ENCODE results near the gene RFX5. TPM values are rescaled to one million over a fixed set of nuclear protein-coding genes. Genes with fewer than 3 reads are reported as not detected.

The RFX5 gene
- total RNA-seq, 1 experiment from 2014 or later, result 72.7 TPM

GRCh38 chr1:151313501-151313900 lies 33.6 kb downstream of the RFX5 start:
- Histone ChIP-seq H3K18ac (ENCODE audit: insufficient read length, low read depth, low read length) (no peak overlapping the region), H3K4me2 (ENCODE audit: insufficient read depth, insufficient read length, low read length) (no peak overlapping the region), H3K27ac (ENCODE audit: insufficient read length, low read depth, low read length) (no peak overlapping the region), H2BK5ac (ENCODE audit: insufficient read length, low read length) (no peak overlapping the region), H3K4ac (ENCODE audit: low read depth, low read length) (no peak overlapping the region), H4K20me1 (ENCODE audit: control insufficient read depth, insufficient read depth, insufficient read length) (peaks cover 2% of the 10 kb centered on the region), H3K56ac (ENCODE audit: insufficient read length, low read depth, low read length) (no peak overlapping the region), H2AFZ (ENCODE audit: low read length) (no peak overlapping the region), H2BK12ac (ENCODE audit: insufficient read length, low read depth, low read length) (no peak overlapping the region), H3K23ac (ENCODE audit: insufficient read length, low read depth, low read length) (no peak overlapping the region), H3K79me1 (ENCODE audit: insufficient read depth, low read depth, low read length, poor library complexity, severe bottlenecking) (no peaks in the 10 kb centered on the region), H2BK120ac (ENCODE audit: low read depth, low read length, poor library complexity, severe bottlenecking) (no peak overlapping the region), H2BK20ac (ENCODE audit: low read depth, low read length, poor library complexity, severe bottlenecking) (no peak overlapping the region), H3K27me3 (ENCODE audit: insufficient read depth, low read length) (no peaks in the 10 kb centered on the region), H2AK5ac (ENCODE audit: insufficient read length, low read length) (no peak overlapping the region), H4K5ac (ENCODE audit: insufficient read length, low read depth, low read length) (no peak overlapping the region), H3K23me2 (ENCODE audit: insufficient read length, low read depth, low read length, poor library complexity, severe bottlenecking) (no peaks in the 10 kb centered on the region), H3K9me3 (ENCODE audit: control insufficient read depth, low read depth, low read length) (no peaks in the 10 kb centered on the region), H3K4me1 (ENCODE audit: insufficient read depth, low read length) (0 out of 2 replicates have a peak, but pooled peaks cover 5% of the 10 kb centered on the region), H3K79me2 (ENCODE audit: insufficient read depth, low read length) (no peaks in the 10 kb centered on the region), H3K9ac (ENCODE audit: extremely low read depth, insufficient read length, low read length) (no peak overlapping the region), H4K91ac (ENCODE audit: insufficient read length, low read depth, low read length) (no peak overlapping the region), H3T11ph (ENCODE audit: low read length) (no peak overlapping the region), H3K14ac (ENCODE audit: insufficient read depth, low read length) (no peak overlapping the region), H2BK15ac (ENCODE audit: low read depth, low read length) (no peak overlapping the region), H4K8ac (replicated peaks; ENCODE audit: insufficient read length, low read depth, low read length) (no peak overlapping the region)
- H3K9me3 Mint-ChIP-seq, result no peaks in the 10 kb centered on the region
- H3K36me3 Mint-ChIP-seq (ENCODE audit: insufficient read depth in 1 of 3, low read depth in 3 of 3), result peaks cover 5 to 56% (median 30%) of the 10 kb centered on the region in 3 experiments
- H3K27ac Mint-ChIP-seq, result no peak overlapping the region
- peaks cover 10 to 11% of the 10 kb centered on the region in 2 experiments for H3K4me1 Mint-ChIP-seq
- DNase-seq, result no peak
- no CpG with 5 or more reads among the region's 2 CpGs for WGBS (ENCODE audit: extremely low coverage, insufficient read length, low lambda C conversion rate)
- no peak overlapping the region for H3K4me3 Mint-ChIP-seq
- TF ChIP-seq, protein P1, sequence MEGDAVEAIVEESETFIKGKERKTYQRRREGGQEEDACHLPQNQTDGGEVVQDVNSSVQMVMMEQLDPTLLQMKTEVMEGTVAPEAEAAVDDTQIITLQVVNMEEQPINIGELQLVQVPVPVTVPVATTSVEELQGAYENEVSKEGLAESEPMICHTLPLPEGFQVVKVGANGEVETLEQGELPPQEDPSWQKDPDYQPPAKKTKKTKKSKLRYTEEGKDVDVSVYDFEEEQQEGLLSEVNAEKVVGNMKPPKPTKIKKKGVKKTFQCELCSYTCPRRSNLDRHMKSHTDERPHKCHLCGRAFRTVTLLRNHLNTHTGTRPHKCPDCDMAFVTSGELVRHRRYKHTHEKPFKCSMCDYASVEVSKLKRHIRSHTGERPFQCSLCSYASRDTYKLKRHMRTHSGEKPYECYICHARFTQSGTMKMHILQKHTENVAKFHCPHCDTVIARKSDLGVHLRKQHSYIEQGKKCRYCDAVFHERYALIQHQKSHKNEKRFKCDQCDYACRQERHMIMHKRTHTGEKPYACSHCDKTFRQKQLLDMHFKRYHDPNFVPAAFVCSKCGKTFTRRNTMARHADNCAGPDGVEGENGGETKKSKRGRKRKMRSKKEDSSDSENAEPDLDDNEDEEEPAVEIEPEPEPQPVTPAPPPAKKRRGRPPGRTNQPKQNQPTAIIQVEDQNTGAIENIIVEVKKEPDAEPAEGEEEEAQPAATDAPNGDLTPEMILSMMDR (conservative IDR thresholded peaks at IDR 0.05), result no peak
- H3K27me3 Mint-ChIP-seq (ENCODE audit: low read depth), result no peaks in the 10 kb centered on the region

Measured in H9 (cell line).